PFSK-1 (cell line): ENCODE data around the gene EMSY.

Experiments
- POLR2AphosphoS5 ChIP-seq: IDR thresholded peaks from 2 replicates; pipeline ENCODE4 v1.6.1; 2012; ENCODE audit warnings: low read depth, mild to moderate bottlenecking, control low read depth, low read length, moderate library complexity
- TAF1 ChIP-seq: IDR thresholded peaks from 2 replicates; pipeline ENCODE4 v1.6.1; 2012; ENCODE audit warnings: low read length, control low read depth, borderline replicate concordance; ENCODE audit not compliant: insufficient read depth
- TF ChIP-seq, protein P1 (sequence below), 2 experiments: IDR thresholded peaks; 2 replicates each; pipeline versions ENCODE4 v1.6.1 to v1.8.0; 2011 to 2012; ENCODE audit warnings: low read depth in 2 of 2, low read length in 2 of 2, control low read depth in 1 of 2, inconsistent platforms in 1 of 2, mild to moderate bottlenecking in 1 of 2, moderate library complexity in 1 of 2; ENCODE audit not compliant: insufficient read depth in 1 of 2

DNA sequence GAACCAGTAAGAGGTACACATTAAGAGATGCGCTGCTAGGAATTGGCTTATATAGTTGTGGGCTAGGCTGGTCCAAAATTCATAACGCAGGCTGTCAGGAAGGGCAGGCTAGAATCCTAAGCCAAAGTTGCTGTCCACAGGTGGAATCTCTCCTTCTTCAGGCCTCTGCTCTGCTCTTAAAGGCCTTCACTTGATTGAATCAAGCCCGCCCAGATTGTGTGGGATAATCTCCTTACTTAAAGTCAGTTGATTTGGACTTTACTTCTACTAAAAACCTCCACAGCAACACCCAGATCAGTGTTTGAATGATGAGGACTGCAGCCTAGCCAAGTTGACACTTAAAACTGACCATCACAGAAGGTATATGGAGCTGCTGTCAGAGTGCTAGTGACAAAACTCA, 156.9 kb downstream of the EMSY start:
- TF ChIP-seq, protein P1, sequence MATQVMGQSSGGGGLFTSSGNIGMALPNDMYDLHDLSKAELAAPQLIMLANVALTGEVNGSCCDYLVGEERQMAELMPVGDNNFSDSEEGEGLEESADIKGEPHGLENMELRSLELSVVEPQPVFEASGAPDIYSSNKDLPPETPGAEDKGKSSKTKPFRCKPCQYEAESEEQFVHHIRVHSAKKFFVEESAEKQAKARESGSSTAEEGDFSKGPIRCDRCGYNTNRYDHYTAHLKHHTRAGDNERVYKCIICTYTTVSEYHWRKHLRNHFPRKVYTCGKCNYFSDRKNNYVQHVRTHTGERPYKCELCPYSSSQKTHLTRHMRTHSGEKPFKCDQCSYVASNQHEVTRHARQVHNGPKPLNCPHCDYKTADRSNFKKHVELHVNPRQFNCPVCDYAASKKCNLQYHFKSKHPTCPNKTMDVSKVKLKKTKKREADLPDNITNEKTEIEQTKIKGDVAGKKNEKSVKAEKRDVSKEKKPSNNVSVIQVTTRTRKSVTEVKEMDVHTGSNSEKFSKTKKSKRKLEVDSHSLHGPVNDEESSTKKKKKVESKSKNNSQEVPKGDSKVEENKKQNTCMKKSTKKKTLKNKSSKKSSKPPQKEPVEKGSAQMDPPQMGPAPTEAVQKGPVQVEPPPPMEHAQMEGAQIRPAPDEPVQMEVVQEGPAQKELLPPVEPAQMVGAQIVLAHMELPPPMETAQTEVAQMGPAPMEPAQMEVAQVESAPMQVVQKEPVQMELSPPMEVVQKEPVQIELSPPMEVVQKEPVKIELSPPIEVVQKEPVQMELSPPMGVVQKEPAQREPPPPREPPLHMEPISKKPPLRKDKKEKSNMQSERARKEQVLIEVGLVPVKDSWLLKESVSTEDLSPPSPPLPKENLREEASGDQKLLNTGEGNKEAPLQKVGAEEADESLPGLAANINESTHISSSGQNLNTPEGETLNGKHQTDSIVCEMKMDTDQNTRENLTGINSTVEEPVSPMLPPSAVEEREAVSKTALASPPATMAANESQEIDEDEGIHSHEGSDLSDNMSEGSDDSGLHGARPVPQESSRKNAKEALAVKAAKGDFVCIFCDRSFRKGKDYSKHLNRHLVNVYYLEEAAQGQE (IDR thresholded peaks at IDR 0.05; ENCODE audit: insufficient read depth in 1 of 2, low read depth in 2 of 2, low read length in 2 of 2): no peak
- TF ChIP-seq TAF1 (no peak), POLR2AphosphoS5 (no peak)
